22Rv1 (cell line): Measurements from ENCODE around the gene TBC1D25.
A peak's percentile ranks its signal among the peaks of the same experiment; 100 is the strongest.
"Not testable (repeated sequence)": the region's sequence is repeated elsewhere in the genome, so short reads cannot be mapped to it uniquely, and the experiment has no call there.

Experiments used
- H3K27ac ChIP-seq: fragments of 450-650 bp; 2 replicates; pipeline ENCODE4 v1.5.1; 2017
- ZFX ChIP-seq: fragments of 450-650 bp; IDR thresholded peaks from 2 replicates; pipeline ENCODE4 v1.6.1; 2017; ENCODE audit warnings: antibody characterized with exemption, borderline replicate concordance
- TF ChIP-seq, protein P1 (sequence below): fragments of 450-650 bp; IDR thresholded peaks from 2 replicates; pipeline ENCODE4 v1.5.1; 2017; ENCODE audit warnings: mild to moderate bottlenecking

The TBC1D25 gene

DNA sequence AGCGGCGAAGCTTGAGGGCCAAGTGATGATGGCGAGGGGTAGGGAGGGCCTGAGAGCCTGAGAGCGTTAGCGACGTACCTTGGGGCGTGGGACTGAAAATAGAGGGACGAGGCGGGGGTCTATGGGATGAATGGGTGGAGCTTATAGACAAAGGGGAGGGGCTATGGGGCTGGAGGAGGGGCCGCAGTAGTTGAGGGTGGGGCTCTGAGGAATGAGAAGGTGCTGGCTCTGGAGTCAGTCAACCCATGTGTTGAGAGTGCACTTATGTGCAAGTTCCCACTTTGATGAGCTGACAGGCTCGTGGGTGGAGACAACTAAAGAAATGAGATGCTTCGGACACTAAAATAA is 488 bp downstream of the TBC1D25 start:
- TF ChIP-seq, protein P1, sequence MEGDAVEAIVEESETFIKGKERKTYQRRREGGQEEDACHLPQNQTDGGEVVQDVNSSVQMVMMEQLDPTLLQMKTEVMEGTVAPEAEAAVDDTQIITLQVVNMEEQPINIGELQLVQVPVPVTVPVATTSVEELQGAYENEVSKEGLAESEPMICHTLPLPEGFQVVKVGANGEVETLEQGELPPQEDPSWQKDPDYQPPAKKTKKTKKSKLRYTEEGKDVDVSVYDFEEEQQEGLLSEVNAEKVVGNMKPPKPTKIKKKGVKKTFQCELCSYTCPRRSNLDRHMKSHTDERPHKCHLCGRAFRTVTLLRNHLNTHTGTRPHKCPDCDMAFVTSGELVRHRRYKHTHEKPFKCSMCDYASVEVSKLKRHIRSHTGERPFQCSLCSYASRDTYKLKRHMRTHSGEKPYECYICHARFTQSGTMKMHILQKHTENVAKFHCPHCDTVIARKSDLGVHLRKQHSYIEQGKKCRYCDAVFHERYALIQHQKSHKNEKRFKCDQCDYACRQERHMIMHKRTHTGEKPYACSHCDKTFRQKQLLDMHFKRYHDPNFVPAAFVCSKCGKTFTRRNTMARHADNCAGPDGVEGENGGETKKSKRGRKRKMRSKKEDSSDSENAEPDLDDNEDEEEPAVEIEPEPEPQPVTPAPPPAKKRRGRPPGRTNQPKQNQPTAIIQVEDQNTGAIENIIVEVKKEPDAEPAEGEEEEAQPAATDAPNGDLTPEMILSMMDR, result no peak; the same call in 1 of the 2 replicates
- TF ChIP-seq ZFX, result no peak
- H3K27ac ChIP-seq, result peak overlapping the region; percentile 63

DNA sequence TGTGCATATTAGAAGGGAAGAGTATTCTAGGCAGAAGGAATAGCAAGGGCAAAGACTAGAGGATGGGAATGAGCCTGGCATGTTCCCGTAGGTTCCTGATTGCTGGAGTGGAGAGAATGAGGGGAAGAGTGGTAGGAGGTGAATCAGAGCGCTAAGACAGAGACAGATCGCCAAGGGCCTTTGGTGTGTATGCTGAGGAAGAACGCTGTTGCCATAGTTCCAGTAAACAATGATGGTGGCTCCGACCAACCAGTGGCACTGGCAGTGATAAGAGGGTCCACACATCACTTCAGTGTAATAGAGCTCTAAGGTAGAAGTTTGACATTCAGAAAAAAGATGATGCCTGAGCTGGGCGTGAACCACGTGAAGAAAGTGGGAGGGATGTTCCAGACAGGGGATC is 966 bp downstream of the TBC1D25 start:
- peak overlapping the region; percentile 63; the same call in 1 of the 2 replicates for H3K27ac ChIP-seq
- TF ChIP-seq, protein P1, result no peak
- no peak for TF ChIP-seq ZFX

DNA sequence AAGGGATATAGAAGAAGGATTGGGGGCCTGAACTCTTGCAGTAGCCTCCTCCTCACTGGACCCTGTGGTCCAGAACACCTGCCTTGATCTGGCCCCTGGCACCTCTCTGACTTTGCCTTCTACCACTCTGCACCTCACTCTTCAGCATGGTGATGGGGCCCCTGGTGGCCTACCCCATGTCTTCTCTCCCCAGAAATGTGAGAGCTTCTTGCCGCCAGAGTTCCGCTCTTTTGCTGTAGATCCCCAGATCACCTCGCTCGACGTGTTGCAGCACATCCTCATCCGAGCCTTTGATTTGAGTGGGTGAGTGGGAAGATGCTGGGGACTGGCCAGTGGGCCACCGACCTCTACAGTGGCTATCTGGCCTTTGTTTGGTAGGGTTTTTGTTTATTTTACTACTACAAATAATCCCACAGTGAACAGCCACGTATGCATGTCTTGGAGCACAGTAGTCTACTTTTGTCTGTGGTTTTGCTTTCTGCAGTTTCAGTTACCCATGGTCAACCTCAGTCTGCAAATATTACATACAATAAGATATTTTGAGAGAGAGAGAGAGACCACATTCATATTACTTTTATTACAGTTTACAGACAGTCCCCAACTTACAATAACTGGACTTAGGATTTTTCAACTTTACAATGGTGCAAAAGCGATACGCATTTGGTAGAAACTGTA is 1.8 kb downstream of the TBC1D25 start:
- no peak overlapping the region for H3K27ac ChIP-seq
- TF ChIP-seq, protein P1, result no peak
- no peak for TF ChIP-seq ZFX

DNA sequence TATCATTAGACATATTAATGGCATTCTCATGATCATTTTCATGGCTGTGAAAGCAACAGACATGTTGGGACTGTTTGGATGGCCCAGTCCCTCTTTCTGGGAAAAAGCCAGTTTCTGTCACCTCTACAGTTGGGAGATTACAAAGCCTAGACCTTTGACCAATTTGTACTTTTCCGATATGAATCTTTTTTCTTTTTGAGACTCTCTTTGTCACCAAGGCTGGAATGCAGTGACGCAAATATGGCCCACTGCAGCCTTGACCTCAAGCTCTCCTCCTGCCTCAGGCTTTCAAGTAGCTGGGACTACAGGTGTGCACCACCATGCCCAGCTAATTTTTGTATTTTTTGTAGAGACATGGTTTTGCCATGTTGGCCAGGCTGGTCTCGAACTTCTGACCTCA is 9.4 kb downstream of the TBC1D25 start:
- no peak for TF ChIP-seq ZFX
- H3K27ac ChIP-seq, result no peak overlapping the region

DNA sequence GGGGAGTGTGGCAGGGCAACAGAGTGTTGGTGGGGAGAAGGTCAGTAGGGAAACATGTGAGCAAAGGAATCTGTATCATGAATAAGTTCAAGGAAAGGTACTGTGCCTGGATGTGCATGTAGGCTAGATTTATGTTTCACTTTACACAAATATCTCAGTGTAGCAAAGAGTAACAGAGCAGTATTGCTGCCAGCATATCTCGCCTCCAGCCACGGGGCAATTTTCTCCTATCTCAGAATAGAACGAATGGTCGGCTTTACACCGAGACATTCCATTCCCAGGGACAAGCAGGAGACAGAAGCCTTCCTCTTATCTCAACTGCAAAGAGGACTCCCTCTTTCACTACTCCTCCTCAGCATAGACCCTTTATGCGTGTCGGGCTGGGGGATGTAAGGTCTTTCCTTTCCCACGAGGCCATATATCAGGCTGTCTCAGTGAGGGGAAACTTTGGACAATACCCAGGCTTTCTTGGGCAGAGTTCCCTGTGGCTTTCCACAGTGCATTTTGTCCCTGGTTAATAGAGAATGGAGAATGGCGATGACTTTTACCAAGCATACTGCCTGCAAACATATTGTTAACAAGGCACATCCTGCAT is 16.3 kb downstream of the TBC1D25 start:
- not testable (repeated sequence) for H3K27ac ChIP-seq

DNA sequence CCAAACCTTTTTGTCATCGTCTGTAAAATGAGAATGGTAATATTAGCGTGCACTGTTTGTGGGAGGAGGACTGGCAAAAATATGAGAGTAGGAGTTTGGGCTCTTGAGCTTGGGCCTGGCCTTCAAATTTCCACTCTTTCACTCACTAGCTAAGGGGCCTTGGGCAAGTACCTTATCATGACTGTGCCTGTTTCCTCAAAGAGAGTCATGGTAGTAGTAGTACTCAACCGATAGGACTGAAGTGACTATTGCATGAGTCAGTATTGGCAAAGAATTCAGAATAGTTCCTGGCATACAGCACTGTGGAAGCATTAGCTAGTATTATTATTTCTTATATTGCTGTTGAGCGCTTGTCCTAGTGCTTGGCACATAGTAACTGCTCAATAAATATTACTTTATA is 18.8 kb downstream of the TBC1D25 start:
- TF ChIP-seq ZFX, result no peak
- TF ChIP-seq, protein P1, result no peak

DNA sequence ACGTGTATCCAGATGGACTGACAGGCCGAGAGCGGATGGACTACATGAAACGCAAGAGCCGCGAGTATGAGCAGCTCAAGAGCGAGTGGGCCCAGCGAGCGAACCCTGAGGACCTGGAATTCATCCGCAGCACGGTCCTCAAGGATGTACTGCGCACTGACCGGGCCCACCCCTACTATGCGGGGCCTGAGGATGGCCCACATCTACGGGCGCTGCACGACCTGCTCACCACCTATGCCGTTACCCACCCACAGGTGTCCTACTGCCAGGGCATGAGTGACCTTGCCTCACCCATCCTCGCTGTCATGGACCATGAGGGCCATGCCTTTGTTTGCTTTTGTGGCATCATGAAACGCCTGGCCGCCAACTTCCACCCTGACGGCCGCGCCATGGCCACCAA is 20.1 kb downstream of the TBC1D25 start:
- TF ChIP-seq ZFX, result no peak
- TF ChIP-seq, protein P1, result no peak
- H3K27ac ChIP-seq, result no peak overlapping the region

More for the DNA sequence above, 18.8 kb downstream of the TBC1D25 start:
- H3K27ac ChIP-seq, result no peak overlapping the region

DNA sequence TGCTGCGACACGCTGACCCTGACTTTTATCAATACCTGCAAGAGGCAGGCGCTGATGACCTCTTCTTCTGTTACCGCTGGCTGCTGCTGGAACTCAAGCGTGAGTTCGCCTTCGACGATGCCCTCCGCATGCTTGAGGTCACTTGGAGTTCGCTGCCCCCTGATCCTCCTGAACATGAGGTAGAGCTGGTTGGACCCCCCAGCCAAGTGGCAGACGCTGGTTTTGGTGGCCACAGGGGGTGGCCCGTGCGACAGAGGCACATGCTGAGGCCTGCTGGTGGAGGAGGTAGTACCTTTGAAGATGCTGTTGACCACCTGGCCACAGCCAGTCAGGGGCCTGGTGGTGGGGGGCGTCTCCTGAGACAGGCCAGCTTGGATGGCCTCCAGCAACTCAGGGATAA is 20.5 kb downstream of the TBC1D25 start:
- TF ChIP-seq ZFX, result no peak
- TF ChIP-seq, protein P1, result no peak
- no peak overlapping the region for H3K27ac ChIP-seq
